SU-DHL-6 (cell line): ENCODE results near the gene KIF13A.

Source experiments
- EZH2phosphoT487 ChIP-seq: fragments of 200-600 bp; sonication (generic), shearing (Covaris generic); conservative IDR thresholded peaks from 2 replicates; pipeline ENCODE4 v1.6.1; 2018; ENCODE audit warnings: mild to moderate bottlenecking, antibody characterized with exemption, low read length, moderate library complexity, mixed read lengths
- TF ChIP-seq, protein P1 (sequence below): fragments of 200-600 bp; sonication (generic); IDR thresholded peaks from one replicate; pipeline ENCODE4 v1.5.1; 2017; ENCODE audit warnings: antibody characterized with exemption, mild to moderate bottlenecking, low read length, moderate library complexity; ENCODE audit not compliant: insufficient read depth, poor library complexity, severe bottlenecking

DNA sequence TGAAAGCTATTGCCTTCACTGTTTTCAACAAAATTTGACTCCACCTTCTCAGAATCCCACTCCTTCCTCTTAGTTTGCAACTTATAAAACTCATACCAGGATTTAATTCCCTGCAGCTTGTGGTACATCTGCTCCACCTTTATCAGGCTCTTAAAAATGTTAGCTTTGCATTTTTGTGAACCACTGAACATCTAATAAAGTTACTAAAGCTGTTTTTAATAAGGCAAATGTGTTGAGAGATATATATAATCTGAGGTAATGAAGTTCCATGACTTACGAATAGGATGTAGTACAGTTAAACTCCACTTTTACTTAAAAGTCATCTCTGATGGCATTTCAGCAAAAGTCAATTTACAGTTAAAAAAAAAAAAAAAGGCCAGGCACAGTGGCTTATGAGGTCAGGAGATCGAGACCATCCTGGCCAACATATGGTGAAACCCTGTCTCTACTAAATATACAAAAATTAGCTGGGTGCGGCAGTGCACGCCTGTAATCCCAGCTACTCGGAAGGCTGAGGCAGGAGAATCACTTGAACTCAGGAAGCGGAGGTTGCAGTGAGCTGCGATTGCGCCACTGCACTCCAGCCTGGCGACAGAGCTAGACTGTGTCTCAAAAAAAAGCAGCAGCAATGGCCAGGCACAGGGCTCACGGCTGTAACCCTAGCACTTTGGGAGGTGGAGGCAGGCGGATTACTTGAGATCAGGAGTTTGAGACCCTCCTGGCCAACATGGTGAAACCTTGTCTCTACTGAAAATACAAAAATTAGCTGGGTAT is 106.2 kb downstream of the KIF13A start:
- TF ChIP-seq, protein P1, sequence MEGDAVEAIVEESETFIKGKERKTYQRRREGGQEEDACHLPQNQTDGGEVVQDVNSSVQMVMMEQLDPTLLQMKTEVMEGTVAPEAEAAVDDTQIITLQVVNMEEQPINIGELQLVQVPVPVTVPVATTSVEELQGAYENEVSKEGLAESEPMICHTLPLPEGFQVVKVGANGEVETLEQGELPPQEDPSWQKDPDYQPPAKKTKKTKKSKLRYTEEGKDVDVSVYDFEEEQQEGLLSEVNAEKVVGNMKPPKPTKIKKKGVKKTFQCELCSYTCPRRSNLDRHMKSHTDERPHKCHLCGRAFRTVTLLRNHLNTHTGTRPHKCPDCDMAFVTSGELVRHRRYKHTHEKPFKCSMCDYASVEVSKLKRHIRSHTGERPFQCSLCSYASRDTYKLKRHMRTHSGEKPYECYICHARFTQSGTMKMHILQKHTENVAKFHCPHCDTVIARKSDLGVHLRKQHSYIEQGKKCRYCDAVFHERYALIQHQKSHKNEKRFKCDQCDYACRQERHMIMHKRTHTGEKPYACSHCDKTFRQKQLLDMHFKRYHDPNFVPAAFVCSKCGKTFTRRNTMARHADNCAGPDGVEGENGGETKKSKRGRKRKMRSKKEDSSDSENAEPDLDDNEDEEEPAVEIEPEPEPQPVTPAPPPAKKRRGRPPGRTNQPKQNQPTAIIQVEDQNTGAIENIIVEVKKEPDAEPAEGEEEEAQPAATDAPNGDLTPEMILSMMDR, result no peak
- TF ChIP-seq EZH2phosphoT487, result no peak
